HG03521 (cell line): Measurements from ENCODE around the gene HMOX2.

Experiments used
- ATAC-seq: cut with Tn5 transposase; IDR thresholded peaks from one replicate; pipeline ENCODE4 v1.9.1; 2021; ENCODE audit warnings: mild to moderate bottlenecking, moderate library complexity; ENCODE audit not compliant: unreplicated experiment

The HMOX2 gene

DNA sequence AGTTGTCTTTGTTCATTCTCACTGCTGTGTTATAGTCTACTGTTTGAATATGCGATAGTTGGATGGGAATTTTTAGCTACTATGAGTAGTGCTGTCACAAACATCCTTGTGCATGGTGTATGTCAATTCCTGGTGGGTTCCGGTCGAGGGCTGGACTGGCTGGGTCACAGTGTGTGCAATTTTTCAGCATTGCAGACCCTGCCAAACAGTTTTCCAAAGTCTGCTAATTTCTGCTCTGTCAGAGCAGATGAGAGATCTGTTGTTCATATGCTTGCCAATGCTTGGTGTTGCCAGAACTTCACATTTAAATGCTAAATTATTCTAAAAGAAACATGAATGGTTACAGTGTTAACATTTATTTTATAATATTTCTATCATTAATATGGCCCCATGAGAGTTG, 76.3 kb downstream of the HMOX2 start:
- no peak for ATAC-seq

DNA sequence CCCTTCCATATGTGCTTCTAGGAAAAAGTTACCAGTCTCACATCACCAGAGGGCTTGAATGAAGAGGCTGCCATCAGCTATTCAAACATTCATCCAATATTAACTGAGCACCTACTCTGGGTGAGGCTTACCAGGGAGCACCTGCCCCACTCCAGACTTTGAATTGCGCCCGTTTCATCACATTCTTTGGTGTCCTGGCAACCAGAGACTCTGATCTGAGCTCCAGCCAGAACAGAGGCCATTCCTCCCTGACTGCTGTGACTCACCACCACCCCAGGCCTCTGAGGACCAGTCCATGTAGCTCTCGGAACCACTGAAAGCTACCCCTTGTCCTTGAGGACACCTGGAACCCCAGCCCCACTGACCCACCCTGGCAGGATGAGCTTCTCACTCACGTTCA, 79.9 kb downstream of the HMOX2 start, which contains the start of gene C16orf96:
C16orf96 (plus strand) TSS at position 229 of the 400 bp plus-strand sequence; CDS start at position 379, 150 bp downstream.
- ATAC-seq, result no peak

DNA sequence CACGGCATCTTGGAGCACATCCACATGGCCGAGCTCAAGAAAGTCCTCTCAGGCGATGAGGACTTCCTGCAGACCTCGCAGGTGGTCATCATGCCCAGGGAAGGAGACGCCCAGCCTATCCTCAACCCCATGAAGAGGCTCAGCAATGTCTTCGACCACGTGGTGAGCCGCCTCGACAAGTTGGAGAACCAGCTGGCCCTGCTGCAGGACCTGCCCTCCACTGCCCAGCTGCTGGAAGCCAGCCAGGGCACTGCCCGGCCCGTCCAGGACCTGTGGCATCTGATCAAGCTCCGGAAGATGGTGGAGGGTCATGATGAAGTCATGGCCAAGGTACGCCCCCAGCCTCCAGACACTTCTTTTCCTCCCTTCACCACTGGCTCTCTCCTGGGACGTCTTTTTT, 80.4 kb downstream of the HMOX2 start:
- ATAC-seq, result no peak

DNA sequence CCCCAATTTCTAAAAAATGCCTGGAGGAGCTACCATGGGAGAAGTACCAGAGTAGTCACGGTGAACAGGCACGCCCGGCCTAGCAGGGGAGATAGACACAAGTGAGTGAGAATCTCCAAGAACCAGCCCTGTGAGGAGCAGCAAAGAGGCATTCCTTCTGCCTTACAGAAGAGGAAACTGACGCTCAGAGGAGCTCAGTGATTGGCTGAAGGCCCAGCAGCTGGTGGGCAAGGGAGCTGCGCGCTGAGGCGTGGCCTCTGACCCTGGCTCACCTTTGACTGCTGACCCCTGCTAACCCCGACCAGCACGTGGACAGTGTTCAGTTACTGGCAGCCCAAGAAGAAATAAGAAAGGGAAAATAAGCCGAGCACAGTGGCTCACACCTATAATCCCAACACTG, 81.8 kb downstream of the HMOX2 start:
- ATAC-seq, result no peak
